GM12872 (cell line): ENCODE results near the gene TREML4.

ENCODE experiments used
- CTCF ChIP-seq: IDR thresholded peaks from 3 replicates; pipeline ENCODE4 v1.5.1; 2011; ENCODE audit warnings: low read depth, mild to moderate bottlenecking, low read length, moderate library complexity; ENCODE audit not compliant: insufficient read depth

The TREML4 gene

GRCh38 chr6:41226752-41227151 is 1.4 kb upstream of the TREML4 start:
- no peak for TF ChIP-seq CTCF

DNA sequence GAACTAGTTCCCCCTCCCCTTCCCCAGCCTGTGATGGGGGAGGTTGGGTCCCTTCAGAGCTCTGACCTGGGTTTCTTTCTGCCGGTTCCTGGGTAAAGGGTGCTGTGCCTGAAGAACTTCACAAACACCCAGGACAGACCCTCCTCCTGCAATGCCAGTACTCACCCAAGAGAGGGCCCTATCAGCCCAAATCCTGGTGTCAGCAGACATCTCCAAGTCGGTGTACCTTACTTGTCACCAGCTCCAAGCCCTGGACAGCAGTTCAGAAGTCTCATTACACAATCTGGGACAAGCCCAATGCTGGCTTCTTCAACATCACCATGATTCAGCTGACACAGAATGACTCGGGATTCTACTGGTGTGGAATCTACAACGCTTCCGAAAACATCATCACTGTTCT is 467 bp downstream of the TREML4 start:
- TF ChIP-seq CTCF, result no peak

- no peak for TF ChIP-seq CTCF
Measured at GRCh38 chr6:41229721-41230120, 1.6 kb downstream of the TREML4 start.

GRCh38 chr6:41231246-41231645 is 3.1 kb downstream of the TREML4 start:
- no peak for TF ChIP-seq CTCF

- no peak for TF ChIP-seq CTCF
Measured at GRCh38 chr6:41232667-41233066, 4.5 kb downstream of the TREML4 start.

DNA sequence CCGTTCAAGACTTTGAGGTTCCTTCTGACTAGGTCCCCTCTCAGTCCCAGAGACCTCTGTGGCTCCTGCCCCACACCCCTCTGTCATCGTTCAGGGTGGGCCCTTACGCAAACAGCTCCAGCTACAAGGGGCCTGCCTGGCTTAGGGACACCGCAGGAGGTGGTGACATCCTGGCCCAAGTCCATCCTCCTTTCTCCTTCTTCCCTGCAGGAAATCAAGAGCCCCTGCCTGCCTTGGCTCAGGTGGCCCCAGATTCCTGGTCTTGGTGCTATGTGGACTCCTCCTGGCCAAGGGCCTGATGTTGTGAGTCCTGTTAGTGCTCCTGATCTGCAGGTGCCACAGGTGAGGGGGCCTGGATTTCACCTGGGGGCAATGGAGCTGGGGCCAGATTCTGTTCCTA is 8.1 kb downstream of the TREML4 start:
- no peak for TF ChIP-seq CTCF

- TF ChIP-seq CTCF, result no peak
Measured at GRCh38 chr6:41237128-41237527, 9.0 kb downstream of the TREML4 start.
